ENCODE measurements around the gene ITPRID2. TPM values are rescaled to one million over a fixed set of nuclear protein-coding genes. Genes with fewer than 3 reads are reported as not detected.

The ITPRID2 gene
- total and polyA plus RNA-seq, 2 experiments from 2014 or later: 15.9 to 66.5 TPM

GRCh38 chr2:181973171-181973783, 81.7 kb downstream of the ITPRID2 start:
- TF ChIP-seq CTCF (IDR thresholded peaks at IDR 0.05; ENCODE audit: low read depth, low read length): no peak
- no peak overlapping the region for H3K4me3 ChIP-seq
- peak in 1 of 2 donors; percentile 6 for DNase-seq (ENCODE audit: low read depth in 1 of 2, low spot score in 1 of 2)
- H3K9me3 ChIP-seq (ENCODE audit: low read depth): no peaks in the 10 kb centered on the region
- H3K27me3 ChIP-seq: no peaks in the 10 kb centered on the region
- no peaks in the 10 kb centered on the region for H3K4me1 ChIP-seq (ENCODE audit: low read depth)
- H3K27ac ChIP-seq: no peak overlapping the region
- no peaks in the 10 kb centered on the region for H3K36me3 ChIP-seq

- Histone ChIP-seq H3K27me3 (no peaks in the 10 kb centered on the region), H3K9me3 (ENCODE audit: low read depth) (no peaks in the 10 kb centered on the region), H3K4me1 (ENCODE audit: low read depth) (no peaks in the 10 kb centered on the region), H3K27ac (no peak overlapping the region), H3K4me3 (no peak overlapping the region), H3K36me3 (no peaks in the 10 kb centered on the region)
- peak in 1 of 2 donors; percentile 8 for DNase-seq (ENCODE audit: low read depth in 1 of 2, low spot score in 1 of 2)
- no peak for TF ChIP-seq CTCF (IDR thresholded peaks at IDR 0.05; ENCODE audit: low read depth, low read length)
Measured at GRCh38 chr2:181977661-181978350, 86.3 kb downstream of the ITPRID2 start.

GRCh38 chr2:181978351-181979150, 87.0 kb downstream of the ITPRID2 start:
- no peaks in the 10 kb centered on the region for H3K9me3 ChIP-seq (ENCODE audit: low read depth)
- no peak overlapping the region for H3K27ac ChIP-seq

More at GRCh38 chr2:181978351-181979150, 87.0 kb downstream of the ITPRID2 start:
- H3K4me3 ChIP-seq: no peak overlapping the region
- TF ChIP-seq CTCF (IDR thresholded peaks at IDR 0.05; ENCODE audit: low read depth, low read length): no peak
- H3K4me1 ChIP-seq (ENCODE audit: low read depth): no peaks in the 10 kb centered on the region
- H3K36me3 ChIP-seq: no peaks in the 10 kb centered on the region
- no peak for DNase-seq (ENCODE audit: low read depth in 1 of 2, low spot score in 1 of 2)
- H3K27me3 ChIP-seq: no peaks in the 10 kb centered on the region

Other genes with a start within 250 kb of the ITPRID2 start
- gene CERKL, start 234.6 kb upstream of the ITPRID2 start, total RNA-seq: 0.11 and 0.15 TPM in 2 replicates
- gene CERKL, start 234.6 kb upstream of the ITPRID2 start, polyA plus RNA-seq: 0.06 and 0.30 TPM in 2 replicates
- not detected in 2 replicates for gene NEUROD1, start 211.2 kb upstream of the ITPRID2 start, total RNA-seq
- gene NEUROD1, start 211.2 kb upstream of the ITPRID2 start, polyA plus RNA-seq: not detected in 2 replicates
- 4.7 and 12.1 TPM in 2 replicates for gene PPP1R1C, start 94.1 kb downstream of the ITPRID2 start, total RNA-seq
- gene PPP1R1C, start 94.1 kb downstream of the ITPRID2 start, polyA plus RNA-seq: 8.6 and 17.9 TPM in 2 replicates

All from cardiac muscle cell (in vitro differentiated cells and primary cell).